HL-60 (cell line): ENCODE data around the gene MANSC4.

ENCODE experiments used
- CTCF ChIP-seq: IDR thresholded peaks from one replicate; pipeline ENCODE4 v1.5.1; 2011; ENCODE audit warnings: low read length, control low read depth, inconsistent platforms; ENCODE audit not compliant: insufficient read depth
- GABPA ChIP-seq: IDR thresholded peaks from 2 replicates; pipeline ENCODE4 v1.6.1; 2012; ENCODE audit warnings: low read depth
- POLR2AphosphoS5 ChIP-seq: IDR thresholded peaks from 2 replicates; pipeline ENCODE4 v1.6.1; 2012; ENCODE audit warnings: low read depth
- REST ChIP-seq: IDR thresholded peaks from 2 replicates; pipeline ENCODE4 v1.6.1; 2012; ENCODE audit warnings: low read depth; ENCODE audit not compliant: insufficient replicate concordance
- SPI1 ChIP-seq: IDR thresholded peaks from 2 replicates; pipeline ENCODE4 v1.6.1; 2012; ENCODE audit warnings: low read depth, mild to moderate bottlenecking, borderline replicate concordance

- no peak for TF ChIP-seq REST
- TF ChIP-seq CTCF, result no peak
- no peak for TF ChIP-seq POLR2AphosphoS5
- TF ChIP-seq GABPA, result no peak
- no peak for TF ChIP-seq SPI1
These were observed 7.5 kb upstream of the MANSC4 start for GRCh38 chr12:27787559-27787958.
